HEK293 (cell line): ENCODE data around the gene DCTN2.

Source experiments
- ELK4 ChIP-seq: IDR thresholded peaks from 2 replicates; pipeline ENCODE4 v1.6.1; 2011; ENCODE audit warnings: mild to moderate bottlenecking, low read depth, low read length, borderline replicate concordance
- IKZF3 ChIP-seq: fragments of 450-650 bp; IDR thresholded peaks from 2 replicates; pipeline ENCODE4 v1.5.0; 2018; ENCODE audit warnings: missing biosample characterization, mild to moderate bottlenecking, missing genetic modification characterization, moderate library complexity
- KLF8 ChIP-seq: fragments of 450-650 bp; formaldehyde crosslinking; IDR thresholded peaks from 2 replicates; pipeline ENCODE4 v1.5.1; 2016; ENCODE audit warnings: missing biosample characterization, missing genetic modification characterization
- PRDM10 ChIP-seq: fragments of 450-650 bp; formaldehyde crosslinking; IDR thresholded peaks from 2 replicates; pipeline ENCODE4 v1.5.1; 2016; ENCODE audit warnings: missing biosample characterization, missing genetic modification characterization
- PRDM6 ChIP-seq: fragments of 450-650 bp; formaldehyde crosslinking; IDR thresholded peaks from 2 replicates; pipeline ENCODE4 v1.5.1; 2017; ENCODE audit warnings: missing biosample characterization, missing genetic modification characterization
- SP2 ChIP-seq: fragments of 450-650 bp; formaldehyde crosslinking; IDR thresholded peaks from 2 replicates; pipeline ENCODE4 v1.5.1; 2016; ENCODE audit warnings: missing biosample characterization, missing genetic modification characterization
- YY1 ChIP-seq: fragments of 450-650 bp; formaldehyde crosslinking; IDR thresholded peaks from 2 replicates; pipeline ENCODE4 v1.5.1; 2018; ENCODE audit warnings: missing biosample characterization, missing genetic modification characterization
- YY2 ChIP-seq: fragments of 450-650 bp; formaldehyde crosslinking; IDR thresholded peaks from 2 replicates; pipeline ENCODE4 v1.5.1; 2016; ENCODE audit warnings: missing biosample characterization, missing genetic modification characterization
- ZBTB17 ChIP-seq: fragments of 450-650 bp; formaldehyde crosslinking; IDR thresholded peaks from 2 replicates; pipeline ENCODE4 v1.5.1; 2016; ENCODE audit warnings: missing biosample characterization, missing genetic modification characterization
- ZBTB21 ChIP-seq: fragments of 450-650 bp; formaldehyde crosslinking; IDR thresholded peaks from 2 replicates; pipeline ENCODE4 v1.5.1; 2017; ENCODE audit warnings: missing biosample characterization, missing genetic modification characterization
- ZBTB7A ChIP-seq: fragments of 450-650 bp; formaldehyde crosslinking; IDR thresholded peaks from 2 replicates; pipeline ENCODE4 v1.5.1; 2016; ENCODE audit warnings: low read depth, missing biosample characterization, missing genetic modification characterization
- ZFP69B ChIP-seq: fragments of 450-650 bp; formaldehyde crosslinking; IDR thresholded peaks from 2 replicates; pipeline ENCODE4 v1.5.1; 2016; ENCODE audit warnings: missing biosample characterization, missing genetic modification characterization
- ZNF112 ChIP-seq: fragments of 450-650 bp; formaldehyde crosslinking; IDR thresholded peaks from 2 replicates; pipeline ENCODE4 v1.5.0; 2017; ENCODE audit warnings: missing biosample characterization, missing genetic modification characterization
- ZNF146 ChIP-seq: fragments of 450-650 bp; formaldehyde crosslinking; IDR thresholded peaks from 2 replicates; pipeline ENCODE4 v1.5.1; 2016; ENCODE audit warnings: missing biosample characterization, missing genetic modification characterization
- ZNF184 ChIP-seq: fragments of 450-650 bp; IDR thresholded peaks from 2 replicates; pipeline ENCODE4 v1.5.1; 2018; ENCODE audit warnings: missing biosample characterization, mild to moderate bottlenecking, missing genetic modification characterization
- ZNF223 ChIP-seq: fragments of 450-650 bp; formaldehyde crosslinking; IDR thresholded peaks from 2 replicates; pipeline ENCODE4 v1.5.1; 2016; ENCODE audit warnings: missing biosample characterization, missing genetic modification characterization
- ZNF280D ChIP-seq: fragments of 450-650 bp; formaldehyde crosslinking; IDR thresholded peaks from 2 replicates; pipeline ENCODE4 v1.5.1; 2016; ENCODE audit warnings: missing biosample characterization, missing genetic modification characterization
- ZNF324 ChIP-seq: fragments of 450-650 bp; formaldehyde crosslinking; IDR thresholded peaks from 2 replicates; pipeline ENCODE4 v1.5.1; 2016; ENCODE audit warnings: missing biosample characterization, missing genetic modification characterization
- ZNF335 ChIP-seq: fragments of 450-650 bp; formaldehyde crosslinking; conservative IDR thresholded peaks from 2 replicates; pipeline ENCODE4 v1.5.1; 2016; ENCODE audit warnings: missing biosample characterization, missing genetic modification characterization
- ZNF394 ChIP-seq: fragments of 450-650 bp; formaldehyde crosslinking; IDR thresholded peaks from 2 replicates; pipeline ENCODE4 v1.5.1; 2016; ENCODE audit warnings: missing biosample characterization, missing genetic modification characterization, mild to moderate bottlenecking, moderate library complexity, borderline replicate concordance
- ZNF433 ChIP-seq: fragments of 450-650 bp; formaldehyde crosslinking; IDR thresholded peaks from 2 replicates; pipeline ENCODE4 v1.5.1; 2016; ENCODE audit warnings: missing biosample characterization, missing genetic modification characterization, low read depth
- ZNF488 ChIP-seq: fragments of 450-650 bp; formaldehyde crosslinking; IDR thresholded peaks from 2 replicates; pipeline ENCODE4 v1.5.1; 2016; ENCODE audit warnings: missing biosample characterization, missing genetic modification characterization
- ZNF555 ChIP-seq: fragments of 450-650 bp; formaldehyde crosslinking; conservative IDR thresholded peaks from 2 replicates; pipeline ENCODE4 v1.5.1; 2017; ENCODE audit warnings: missing biosample characterization, mild to moderate bottlenecking, missing genetic modification characterization, inconsistent platforms
- ZNF558 ChIP-seq: fragments of 450-650 bp; formaldehyde crosslinking; IDR thresholded peaks from 2 replicates; pipeline ENCODE4 v1.5.1; 2016; ENCODE audit warnings: missing biosample characterization, missing genetic modification characterization
- ZNF701 ChIP-seq: fragments of 450-650 bp; formaldehyde crosslinking; IDR thresholded peaks from 2 replicates; pipeline ENCODE4 v1.5.1; 2016; ENCODE audit warnings: missing biosample characterization, missing genetic modification characterization
- ZNF792 ChIP-seq: fragments of 450-650 bp; formaldehyde crosslinking; IDR thresholded peaks from 2 replicates; pipeline ENCODE4 v1.5.1; 2016; ENCODE audit warnings: missing biosample characterization, missing genetic modification characterization
- ZNF843 ChIP-seq: fragments of 450-650 bp; formaldehyde crosslinking; IDR thresholded peaks from 2 replicates; pipeline ENCODE4 v1.5.1; 2016; ENCODE audit warnings: missing biosample characterization, missing genetic modification characterization
- ZSCAN30 ChIP-seq: fragments of 450-650 bp; IDR thresholded peaks from 2 replicates; pipeline ENCODE4 v1.5.1; 2018; ENCODE audit warnings: missing biosample characterization, mild to moderate bottlenecking, missing genetic modification characterization, moderate library complexity

The DCTN2 gene

GRCh38 chr12:57487597-57488401 lies 59.2 kb downstream of the DCTN2 start, which contains the start of gene MARS1 (continued):
- TF ChIP-seq ZSCAN30 (tag by site-specific recombination) = 0 out of 2 replicates have a peak, but pooled peaks have one; percentile 27
- TF ChIP-seq ZNF112 (tag by site-specific recombination) = no peak
- TF ChIP-seq ZNF701 (tag by site-specific recombination) = 0 out of 2 replicates have a peak, but pooled peaks have one; percentile 23
- 0 out of 2 replicates have a peak, but pooled peaks have one; percentile 76 for TF ChIP-seq ZBTB7A (tag by site-specific recombination)
- TF ChIP-seq ZNF280D (tag by site-specific recombination) = no peak
- TF ChIP-seq ZFP69B (tag by site-specific recombination) = 0 out of 2 replicates have a peak, but pooled peaks have one; percentile 18
- no peak for TF ChIP-seq ZNF433
- TF ChIP-seq KLF8 (tag by site-specific recombination) = peak; percentile 67
- TF ChIP-seq PRDM6 (tag by site-specific recombination) = no peak
- no peak for TF ChIP-seq ZNF223 (tag by site-specific recombination)
- no peak for TF ChIP-seq ZNF146 (tag by site-specific recombination)
- peak; percentile 20 for TF ChIP-seq ZNF394 (tag by site-specific recombination)
- peak; percentile 72 for TF ChIP-seq ZNF335 (tag by site-specific recombination)
- peak; percentile 83; the same call in 1 of the 2 replicates for TF ChIP-seq YY1 (tag by site-specific recombination)
- TF ChIP-seq ZNF558 (tag by site-specific recombination) = no peak
- peak; percentile 36; the same call in 1 of the 2 replicates for TF ChIP-seq ZNF843 (tag by site-specific recombination)
- peak; percentile 85 for TF ChIP-seq ZNF324
- TF ChIP-seq ZNF555 = no peak
- TF ChIP-seq SP2 (tag by site-specific recombination) = peak; percentile 74
- TF ChIP-seq PRDM10 (tag by site-specific recombination) = peak; percentile 83
- 0 out of 2 replicates have a peak, but pooled peaks have one; percentile 16 for TF ChIP-seq ZNF184 (tag by site-specific recombination)
- no peak for TF ChIP-seq ELK4
- TF ChIP-seq ZNF792 (tag by site-specific recombination) = no peak
- TF ChIP-seq ZNF488 (tag by site-specific recombination) = no peak
- 0 out of 2 replicates have a peak, but pooled peaks have one; percentile 18 for TF ChIP-seq ZBTB21
- TF ChIP-seq YY2 (tag by site-specific recombination) = peak; percentile 78
- peak; percentile 89 for TF ChIP-seq ZBTB17 (tag by site-specific recombination)
- TF ChIP-seq IKZF3 = no peak
